GM21526 (cell line): ENCODE results near the gene THAP11.

ENCODE experiments used
- ATAC-seq: cut with Tn5 transposase; IDR thresholded peaks from one replicate; pipeline ENCODE4 v1.9.1; 2021; ENCODE audit warnings: moderate library complexity; ENCODE audit not compliant: unreplicated experiment, low FRiP score

The THAP11 gene

DNA sequence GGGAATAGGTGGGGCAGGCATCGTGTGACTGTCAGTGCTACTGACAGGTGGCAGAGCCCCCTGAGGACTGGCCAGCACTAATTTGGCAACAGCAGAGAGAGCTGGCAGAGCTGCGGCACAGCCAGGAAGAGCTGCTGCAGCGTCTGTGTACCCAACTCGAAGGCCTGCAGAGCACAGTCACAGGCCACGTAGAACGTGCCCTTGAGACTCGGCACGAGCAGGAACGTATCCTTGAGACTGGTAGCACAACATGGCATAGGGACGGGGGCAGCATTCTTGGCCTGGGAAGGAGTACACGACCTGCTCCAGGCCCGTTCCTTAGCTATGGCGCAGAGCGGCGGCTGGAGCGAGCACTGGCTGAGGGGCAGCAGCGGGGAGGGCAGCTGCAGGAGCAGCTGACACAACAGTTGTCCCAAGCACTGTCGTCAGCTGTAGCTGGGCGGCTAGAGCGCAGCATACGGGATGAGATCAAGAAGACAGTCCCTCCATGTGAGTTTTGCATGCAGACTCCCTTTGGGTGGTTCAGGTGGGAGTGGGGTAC is 39.6 kb downstream of the THAP11 start:
- no peak for ATAC-seq

DNA sequence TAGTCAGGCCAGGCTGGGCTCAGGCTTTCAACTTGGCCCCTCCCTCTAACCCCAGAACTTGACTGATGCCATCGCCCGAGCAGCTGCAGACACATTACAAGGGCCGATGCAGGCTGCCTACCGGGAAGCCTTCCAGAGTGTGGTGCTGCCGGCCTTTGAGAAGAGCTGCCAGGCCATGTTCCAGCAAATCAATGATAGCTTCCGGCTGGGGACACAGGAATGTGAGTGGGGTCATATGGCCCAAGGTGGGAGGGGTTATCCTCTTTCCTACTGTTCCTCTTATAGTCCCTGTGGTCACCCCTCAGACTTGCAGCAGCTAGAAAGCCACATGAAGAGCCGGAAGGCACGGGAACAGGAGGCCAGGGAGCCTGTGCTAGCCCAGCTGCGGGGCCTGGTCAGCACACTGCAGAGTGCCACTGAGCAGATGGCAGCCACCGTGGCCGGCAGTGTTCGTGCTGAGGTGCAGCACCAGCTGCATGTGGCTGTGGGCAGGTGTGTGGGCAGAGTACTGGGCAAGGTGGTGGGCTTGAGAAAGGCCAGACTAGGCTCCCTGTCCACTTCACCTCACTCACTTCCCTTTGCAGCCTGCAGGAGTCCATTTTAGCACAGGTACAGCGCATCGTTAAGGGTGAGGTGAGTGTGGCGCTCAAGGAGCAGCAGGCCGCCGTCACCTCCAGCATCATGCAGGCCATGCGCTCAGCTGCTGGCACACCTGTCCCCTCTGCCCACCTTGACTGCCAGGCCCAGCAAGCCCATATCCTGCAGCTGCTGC is 40.4 kb downstream of the THAP11 start:
- no peak for ATAC-seq

DNA sequence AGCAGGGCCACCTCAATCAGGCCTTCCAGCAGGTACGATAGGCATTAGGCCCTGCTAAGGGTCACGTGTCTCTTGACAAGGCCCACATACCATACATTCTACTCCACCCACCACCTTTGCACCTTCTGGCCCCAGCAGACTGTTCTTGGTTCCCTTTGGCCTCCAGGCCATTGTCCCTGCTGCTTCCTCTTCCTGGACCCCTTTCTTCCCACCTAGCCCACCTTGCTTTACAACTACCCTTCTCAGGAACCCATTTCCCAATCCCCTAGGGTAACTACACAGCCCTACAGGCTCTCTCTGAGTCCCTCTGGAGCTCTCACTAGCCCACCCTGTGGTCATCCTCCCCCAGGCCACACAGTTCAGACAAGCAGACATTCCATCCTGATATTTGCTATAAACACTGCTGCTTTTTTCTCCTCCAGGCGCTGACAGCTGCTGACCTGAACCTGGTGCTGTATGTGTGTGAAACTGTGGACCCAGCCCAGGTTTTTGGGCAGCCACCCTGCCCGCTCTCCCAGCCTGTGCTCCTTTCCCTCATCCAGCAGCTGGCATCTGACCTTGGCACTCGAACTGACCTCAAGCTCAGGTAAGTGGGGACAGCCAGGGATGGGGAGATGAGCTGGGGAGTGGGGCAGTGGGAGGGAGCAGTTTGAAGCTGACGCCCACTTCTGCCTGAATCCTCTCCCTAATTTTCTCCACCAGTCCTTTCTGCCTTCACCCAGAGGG is 41.2 kb downstream of the THAP11 start:
- no peak for ATAC-seq

DNA sequence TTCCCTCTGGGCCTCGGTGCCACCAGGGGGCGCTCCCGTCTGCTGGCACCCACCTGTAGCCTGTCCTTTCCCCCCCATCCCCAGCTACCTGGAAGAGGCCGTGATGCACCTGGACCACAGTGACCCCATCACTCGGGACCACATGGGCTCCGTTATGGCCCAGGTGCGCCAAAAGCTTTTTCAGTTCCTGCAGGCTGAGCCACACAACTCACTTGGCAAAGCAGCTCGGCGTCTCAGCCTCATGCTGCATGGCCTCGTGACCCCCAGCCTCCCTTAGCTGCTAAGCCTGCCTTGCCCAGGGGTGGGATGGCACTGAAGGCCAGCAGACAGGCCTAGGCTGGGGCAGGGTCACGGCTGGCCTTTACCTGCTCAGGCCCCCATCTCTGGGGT is 41.7 kb downstream of the THAP11 start:
- no peak for ATAC-seq

DNA sequence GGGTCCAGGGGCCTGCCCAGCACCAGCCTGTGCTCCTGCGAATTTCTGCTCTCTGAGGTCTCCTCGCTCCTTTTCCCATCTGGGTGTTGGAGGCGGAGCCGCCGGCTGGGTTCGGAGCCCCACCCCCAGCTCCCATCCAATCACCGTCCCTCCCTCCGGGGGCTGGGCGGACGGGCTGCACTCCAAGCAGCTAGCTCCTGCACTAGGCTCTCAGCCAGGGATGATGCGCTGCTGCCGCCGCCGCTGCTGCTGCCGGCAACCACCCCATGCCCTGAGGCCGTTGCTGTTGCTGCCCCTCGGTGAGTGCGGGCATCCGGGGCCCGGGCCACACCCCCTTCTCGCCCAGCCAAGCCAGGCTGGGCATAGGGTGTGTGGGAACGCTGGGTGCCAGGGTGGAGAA is 42.6 kb downstream of the THAP11 start, which contains the start of gene NRN1L:
NRN1L (plus strand) TSS at position 202 of the 400 bp plus-strand sequence; CDS start at position 221, 19 bp downstream.
- no peak for ATAC-seq

DNA sequence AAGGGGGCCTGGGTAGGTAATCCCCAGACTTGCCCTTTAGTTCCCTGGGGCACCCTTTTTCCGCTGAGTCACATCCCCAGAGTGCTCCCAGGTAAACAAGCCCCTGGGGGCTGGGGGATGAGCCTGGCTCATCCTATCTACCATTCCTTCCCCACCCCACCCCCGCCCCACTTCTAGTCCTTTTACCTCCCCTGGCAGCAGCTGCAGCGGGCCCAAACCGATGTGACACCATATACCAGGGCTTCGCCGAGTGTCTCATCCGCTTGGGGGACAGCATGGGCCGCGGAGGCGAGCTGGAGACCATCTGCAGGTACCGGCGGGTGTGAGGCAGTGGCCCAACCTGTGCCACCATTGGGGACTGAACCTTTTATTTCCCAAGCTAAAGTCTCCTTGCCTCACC is 43.4 kb downstream of the THAP11 start:
- no peak for ATAC-seq

DNA sequence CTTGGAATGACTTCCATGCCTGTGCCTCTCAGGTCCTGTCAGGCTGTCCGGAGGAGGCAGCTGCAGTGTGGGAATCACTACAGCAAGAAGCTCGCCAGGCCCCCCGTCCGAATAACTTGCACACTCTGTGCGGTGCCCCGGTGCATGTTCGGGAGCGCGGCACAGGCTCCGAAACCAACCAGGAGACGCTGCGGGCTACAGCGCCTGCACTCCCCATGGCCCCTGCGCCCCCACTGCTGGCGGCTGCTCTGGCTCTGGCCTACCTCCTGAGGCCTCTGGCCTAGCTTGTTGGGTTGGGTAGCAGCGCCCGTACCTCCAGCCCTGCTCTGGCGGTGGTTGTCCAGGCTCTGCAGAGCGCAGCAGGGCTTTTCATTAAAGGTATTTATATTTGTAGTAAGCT is 43.9 kb downstream of the THAP11 start:
- ATAC-seq, result no peak

DNA sequence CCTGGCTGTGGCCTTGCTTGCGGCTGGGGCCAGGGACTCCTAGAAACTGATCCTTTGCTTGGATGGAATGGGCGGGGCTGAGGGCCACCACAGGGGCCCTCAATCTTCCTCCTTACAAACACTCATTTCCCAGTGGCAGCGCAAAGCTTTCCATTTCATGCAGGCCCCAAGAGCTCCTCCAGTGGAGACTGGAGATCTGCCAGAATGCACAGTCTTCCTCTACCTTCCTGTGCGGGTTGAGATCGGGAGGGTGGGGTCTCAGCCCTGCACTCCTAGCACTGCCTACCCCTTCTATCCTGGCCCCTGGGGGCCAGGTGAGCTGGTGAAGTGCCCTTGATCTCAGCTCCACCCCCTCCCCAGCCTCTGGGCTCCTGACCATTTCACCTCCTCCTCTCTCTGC is 44.3 kb downstream of the THAP11 start:
- ATAC-seq, result no peak

DNA sequence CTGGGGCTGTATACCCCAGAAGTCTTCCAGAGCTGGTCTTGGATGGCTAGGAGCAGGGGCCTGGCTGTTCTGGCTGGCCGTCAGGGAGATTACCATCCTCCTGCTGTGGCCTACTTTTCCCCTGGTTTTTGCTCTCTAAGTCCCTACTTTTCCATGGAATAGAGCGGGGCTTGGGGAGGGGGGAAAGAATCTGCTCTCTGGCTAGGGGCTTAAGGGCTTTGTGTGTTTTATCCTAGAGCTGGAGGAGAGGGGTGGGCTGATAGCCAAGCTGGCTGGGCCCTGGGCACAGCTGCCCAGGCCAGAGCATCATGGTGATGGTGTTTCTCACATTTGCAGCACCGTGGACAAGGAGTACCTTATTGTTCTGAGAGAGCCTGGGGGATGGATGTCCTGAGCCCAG is 46.2 kb downstream of the THAP11 start:
- no peak for ATAC-seq

DNA sequence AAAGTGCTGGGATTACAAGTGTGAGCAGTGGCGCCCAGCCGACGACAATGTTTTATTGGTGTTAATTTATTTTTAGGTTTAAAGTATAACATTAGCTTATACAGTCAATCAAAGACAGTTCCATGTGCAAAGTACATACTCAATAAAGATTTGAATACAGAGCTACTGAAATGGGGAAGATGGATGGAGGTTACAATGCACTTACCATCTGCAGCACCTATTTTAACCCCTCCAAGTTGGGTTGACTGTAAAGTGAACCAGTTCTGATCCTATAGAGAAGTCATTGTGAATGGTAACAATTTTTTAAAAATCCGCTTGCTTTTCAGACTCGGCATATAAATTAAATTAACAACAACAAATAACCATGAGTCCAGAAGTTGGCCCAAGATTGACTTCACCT is 50.3 kb downstream of the THAP11 start:
- no peak for ATAC-seq

DNA sequence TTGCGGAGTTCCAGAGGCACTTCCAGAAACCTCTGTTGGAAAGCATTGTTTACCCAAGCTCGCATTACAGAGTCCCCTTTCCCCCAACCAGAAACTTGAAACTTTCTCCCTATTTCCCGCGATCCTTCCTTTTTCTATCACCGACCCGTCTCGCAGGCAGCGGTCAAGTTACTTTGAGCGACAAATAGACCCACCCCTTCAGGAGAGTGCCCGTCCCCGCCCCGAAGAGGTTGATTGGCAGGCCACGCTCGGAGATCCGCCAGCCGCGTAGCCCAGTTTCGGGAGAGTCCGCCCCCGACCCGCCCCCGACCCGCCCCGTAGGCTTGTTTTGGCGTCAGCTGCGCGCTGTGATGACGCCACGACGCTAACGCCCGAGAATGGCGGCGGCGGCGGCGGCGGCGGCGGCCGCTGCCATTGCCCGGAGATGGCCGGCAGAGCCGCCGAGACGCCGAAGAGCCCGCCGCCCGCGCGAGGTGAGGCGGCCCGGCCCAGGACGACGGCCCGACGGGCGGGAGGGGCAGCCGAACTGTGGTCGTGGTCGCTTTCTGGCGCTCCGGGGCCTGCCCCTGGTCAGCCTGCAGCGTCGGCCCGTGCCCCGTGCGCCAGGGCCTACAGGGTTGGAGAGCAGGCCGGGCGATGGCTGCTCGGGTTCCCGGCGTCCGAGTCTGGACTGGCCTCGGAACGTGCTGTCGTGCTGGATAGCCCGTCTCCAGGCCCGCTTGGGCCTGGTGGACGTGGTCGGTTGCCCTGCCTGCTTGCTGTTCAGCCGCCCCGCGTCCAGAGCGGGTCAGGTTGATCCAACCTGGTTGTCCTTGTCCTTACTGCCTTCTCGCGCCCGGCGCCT is 51.0 kb downstream of the THAP11 start, which contains the start of gene PSKH1:
PSKH1 (plus strand) TSS at position 356 of the 844 bp plus-strand sequence. CDS start 15,496 bp downstream, outside the sequence.
- peak; percentile 87 for ATAC-seq
